Tibial nerve (tissue), 4 donors: ENCODE measurements around the gene CHD6. TPM values are rescaled to one million over a fixed set of nuclear protein-coding genes. Genes with fewer than 3 reads are reported as not detected.

Experiments used
- DNase-seq, 2 donors: peaks; one replicate each; pipeline ENCODE4 v3.0.0-alpha.2; 2019; ENCODE audit warnings: low spot score in 2 of 2
- H3K27ac ChIP-seq, 4 donors: fragments of 200-600 bp; sonication (generic) in 3 of 4; one replicate each; pipeline ENCODE4 v1.5.1; 2017 to 2019; ENCODE audit warnings: mild to moderate bottlenecking in 1 of 4
- H3K27me3 ChIP-seq, 2 donors: fragments of 200-600 bp; sonication (generic) in 1 of 2; one replicate each; pipeline versions ENCODE4 v1.5.1 to v1.6.0; 2017 to 2019
- H3K36me3 ChIP-seq, 3 donors: fragments of 200-600 bp; sonication (generic); one replicate each; pipeline ENCODE4 v1.5.1; 2018 to 2019
- H3K4me1 ChIP-seq, 4 donors: fragments of 200-600 bp; sonication (generic) in 3 of 4; one replicate each; pipeline ENCODE4 v1.5.1; 2017 to 2019
- H3K4me3 ChIP-seq, 4 donors: fragments of 200-600 bp; sonication (generic) in 3 of 4; one replicate each; pipeline ENCODE4 v1.5.1; 2017 to 2019; ENCODE audit warnings: mild to moderate bottlenecking in 1 of 4, moderate library complexity in 1 of 4
- H3K9me3 ChIP-seq, 4 donors: fragments of 200-600 bp; sonication (generic) in 3 of 4; one replicate each; pipeline ENCODE4 v1.5.1; 2017 to 2019
- EP300 ChIP-seq, 2 donors: sonication (generic); formaldehyde crosslinking; IDR thresholded peaks; one replicate each; pipeline ENCODE4 v1.6.1; 2017; ENCODE audit warnings: antibody characterized with exemption in 2 of 2, mild to moderate bottlenecking in 1 of 2
- POLR2A ChIP-seq, 2 donors: fragments of 450-650 bp; IDR thresholded peaks; one replicate each; pipeline ENCODE4 v1.6.1; 2017; ENCODE audit warnings: antibody characterized with exemption in 2 of 2, mild to moderate bottlenecking in 2 of 2, moderate library complexity in 2 of 2
- WGBS, 2 donors: methylation state at CpG; one replicate each; pipeline ENCODE4 v1.1.5; 2018; 5-methylcytosine and 5-hydroxymethylcytosine counted together
- total RNA-seq, 4 donors: library from RNA; depleted of rRNA; stranded (reverse); fragments of >200 nt; gene quantifications; one replicate each; pipeline ENCODE4 v1.1.0, GENCODE V29; 2016
- TF ChIP-seq, protein P1 (sequence below), 5 experiments: fragments of 200-600 bp in 3 of 5; fragments of 450-650 bp in 2 of 5; sonication (generic) in 3 of 5; IDR thresholded peaks; one replicate each; pipeline ENCODE4 v1.5.1; 2016 to 2019; ENCODE audit warnings: antibody characterized with exemption in 5 of 5, mild to moderate bottlenecking in 3 of 5, moderate library complexity in 2 of 5

CHD6 gene
- total RNA-seq, 4 donors from 2014 or later: 52.0 to 58.2 (median 54.9) TPM

DNA sequence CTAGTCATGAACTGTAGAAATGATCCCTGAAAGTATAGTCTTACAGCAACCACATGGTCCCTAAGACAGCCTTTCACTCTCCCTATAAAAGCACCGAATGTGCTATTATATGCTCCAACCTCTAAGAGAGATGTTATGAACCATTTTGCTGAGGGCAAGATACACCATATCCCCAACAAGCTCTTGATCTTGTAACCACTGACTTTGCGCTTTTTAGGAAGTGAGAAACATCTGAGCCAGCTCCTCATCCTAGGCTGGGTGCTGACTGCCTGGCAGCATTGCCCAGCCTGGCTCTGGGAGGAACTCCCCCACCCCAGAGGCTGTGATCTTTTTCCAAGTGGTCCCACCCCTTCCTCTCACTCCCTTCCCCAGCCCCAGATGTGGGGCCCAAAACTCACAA, 248.5 kb downstream of the CHD6 start:
- H3K4me3 ChIP-seq: no peak overlapping the region
- TF ChIP-seq EP300 (IDR thresholded peaks at IDR 0.05) (no peak), POLR2A (IDR thresholded peaks at IDR 0.05) (no peak)
- TF ChIP-seq, protein P1, sequence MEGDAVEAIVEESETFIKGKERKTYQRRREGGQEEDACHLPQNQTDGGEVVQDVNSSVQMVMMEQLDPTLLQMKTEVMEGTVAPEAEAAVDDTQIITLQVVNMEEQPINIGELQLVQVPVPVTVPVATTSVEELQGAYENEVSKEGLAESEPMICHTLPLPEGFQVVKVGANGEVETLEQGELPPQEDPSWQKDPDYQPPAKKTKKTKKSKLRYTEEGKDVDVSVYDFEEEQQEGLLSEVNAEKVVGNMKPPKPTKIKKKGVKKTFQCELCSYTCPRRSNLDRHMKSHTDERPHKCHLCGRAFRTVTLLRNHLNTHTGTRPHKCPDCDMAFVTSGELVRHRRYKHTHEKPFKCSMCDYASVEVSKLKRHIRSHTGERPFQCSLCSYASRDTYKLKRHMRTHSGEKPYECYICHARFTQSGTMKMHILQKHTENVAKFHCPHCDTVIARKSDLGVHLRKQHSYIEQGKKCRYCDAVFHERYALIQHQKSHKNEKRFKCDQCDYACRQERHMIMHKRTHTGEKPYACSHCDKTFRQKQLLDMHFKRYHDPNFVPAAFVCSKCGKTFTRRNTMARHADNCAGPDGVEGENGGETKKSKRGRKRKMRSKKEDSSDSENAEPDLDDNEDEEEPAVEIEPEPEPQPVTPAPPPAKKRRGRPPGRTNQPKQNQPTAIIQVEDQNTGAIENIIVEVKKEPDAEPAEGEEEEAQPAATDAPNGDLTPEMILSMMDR (IDR thresholded peaks at IDR 0.05): no peak
- peaks cover 0 to 16% (median 0%) of the 10 kb centered on the region in 4 donors for H3K4me1 ChIP-seq
- no peak overlapping the region for H3K27ac ChIP-seq
- WGBS, 2 donors: 83 to 85% methylated on average over 2 of the region's 2 CpGs
- DNase-seq: no peak
- peaks cover 0 to 8% (median 0%) of the 10 kb centered on the region in 4 donors for H3K9me3 ChIP-seq
- peaks cover 0 to 29% of the 10 kb centered on the region in 2 donors for H3K27me3 ChIP-seq
- no peaks in the 10 kb centered on the region for H3K36me3 ChIP-seq

DNA sequence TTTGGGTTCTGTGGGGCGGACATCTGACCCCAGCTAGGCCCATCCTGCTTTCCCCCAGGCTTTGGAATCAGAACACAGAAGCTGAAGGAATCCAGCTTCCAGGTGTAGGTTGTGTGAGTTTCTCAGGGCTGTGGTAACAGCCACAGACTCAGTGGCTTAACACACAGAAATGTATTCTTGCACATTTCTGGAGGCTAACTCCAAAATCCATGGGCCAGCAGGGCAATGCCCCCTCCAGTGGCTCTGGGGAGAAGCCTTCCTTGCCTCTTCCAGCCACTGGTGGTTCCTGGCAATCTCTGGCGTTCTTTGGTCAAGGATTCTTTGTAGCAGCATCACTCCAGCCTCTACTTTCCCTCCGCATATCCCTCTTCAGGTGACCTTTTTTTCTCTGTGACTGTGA, 250.2 kb downstream of the CHD6 start:
- TF ChIP-seq POLR2A (IDR thresholded peaks at IDR 0.05) (no peak), EP300 (IDR thresholded peaks at IDR 0.05) (no peak)
- TF ChIP-seq, protein P1 (IDR thresholded peaks at IDR 0.05): no peak
- peaks cover 0 to 16% (median 0%) of the 10 kb centered on the region in 4 donors for H3K4me1 ChIP-seq
- H3K27ac ChIP-seq: no peak overlapping the region
- H3K27me3 ChIP-seq: peaks cover 0 to 32% of the 10 kb centered on the region in 2 donors
- H3K4me3 ChIP-seq: no peak overlapping the region
- DNase-seq: no peak
- H3K36me3 ChIP-seq: no peaks in the 10 kb centered on the region
- WGBS, 2 donors: 87 to 96% methylated on average over 3 of the region's 3 CpGs
- H3K9me3 ChIP-seq: peaks cover 0 to 8% (median 0%) of the 10 kb centered on the region in 4 donors

DNA sequence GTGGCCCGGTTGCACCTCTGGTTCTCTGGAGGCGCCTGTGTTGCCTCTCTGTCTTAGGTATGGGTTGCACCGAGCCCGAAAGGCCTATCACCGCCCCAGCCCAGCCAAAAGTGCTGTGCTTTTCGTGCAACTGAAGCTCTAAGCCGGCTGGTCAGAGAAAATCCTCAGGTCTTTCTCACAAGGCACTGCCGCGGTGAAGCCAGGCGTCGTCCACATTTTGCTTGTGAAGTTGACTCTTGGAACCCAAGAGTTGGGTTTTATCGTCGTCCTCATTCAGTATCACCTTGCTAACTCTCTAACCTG, 250.8 kb downstream of the CHD6 start:
- peaks cover 0 to 32% of the 10 kb centered on the region in 2 donors for H3K27me3 ChIP-seq
- no peaks in the 10 kb centered on the region for H3K36me3 ChIP-seq
- H3K27ac ChIP-seq: peak overlapping the region in 1 of 4 donors; percentile 32
- 79 to 88% methylated on average over 13 of the region's 13 CpGs for WGBS, 2 donors
- H3K4me1 ChIP-seq: peaks cover 0 to 16% (median 0%) of the 10 kb centered on the region in 4 donors
- peaks cover 0 to 8% (median 0%) of the 10 kb centered on the region in 4 donors for H3K9me3 ChIP-seq
- H3K4me3 ChIP-seq: peak overlapping the region in 1 of 4 donors; percentile 55
- TF ChIP-seq, protein P1 (IDR thresholded peaks at IDR 0.05): no peak
- TF ChIP-seq POLR2A (IDR thresholded peaks at IDR 0.05) (no peak), EP300 (IDR thresholded peaks at IDR 0.05) (no peak)
- DNase-seq: no peak

DNA sequence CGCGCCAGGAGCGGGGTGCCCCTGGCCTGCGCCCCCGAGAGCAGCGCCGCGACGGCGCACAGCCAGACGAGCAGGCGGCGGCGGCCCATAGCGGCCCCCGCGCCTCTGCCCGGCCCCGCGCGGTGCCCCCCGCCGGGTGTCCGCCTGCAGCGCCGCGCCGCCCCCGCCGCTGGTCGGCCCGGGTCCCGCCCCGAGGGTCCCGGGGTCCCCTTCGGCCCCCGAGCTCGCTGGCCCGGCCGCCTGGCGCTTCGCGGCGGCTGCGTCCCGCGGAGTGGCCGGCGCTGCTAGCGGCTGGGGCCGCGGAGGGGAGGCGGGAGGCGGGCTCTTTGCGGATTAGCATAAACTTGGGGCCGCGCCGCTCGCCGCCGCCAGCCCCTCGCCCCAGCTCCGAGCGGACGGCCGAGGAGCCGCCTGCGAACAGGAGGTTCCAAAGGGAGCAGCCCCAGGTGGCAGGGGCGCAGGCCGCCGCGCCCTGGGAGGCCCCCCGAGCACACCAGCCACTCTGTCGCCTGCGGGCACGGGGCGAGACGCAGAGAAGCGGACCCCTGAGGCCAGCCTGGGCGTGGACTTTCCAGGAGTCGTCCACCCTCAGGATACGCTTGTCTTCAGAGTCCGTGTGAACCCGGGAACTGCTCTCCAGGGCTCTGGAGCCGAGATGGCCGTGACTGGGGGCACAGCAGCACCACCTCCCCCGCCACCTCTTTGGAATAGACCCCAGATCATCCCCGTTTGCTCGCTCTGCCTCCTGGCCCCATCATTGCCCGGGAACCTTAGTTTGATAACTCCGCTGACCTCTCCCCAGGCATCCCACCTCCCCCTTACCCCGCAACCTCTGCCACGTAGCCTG, 251.4 kb downstream of the CHD6 start, which contains the start of gene EMILIN3:
Gene EMILIN3, minus strand, starts transcription at position 273 of the 847 bp plus-strand sequence. Its CDS starts 184 bp downstream, at position 89.
- Histone ChIP-seq H3K27me3 (peaks cover 0 to 32% of the 10 kb centered on the region in 2 donors), H3K36me3 (peaks cover 0 to 1% (median 0%) of the 10 kb centered on the region in 3 donors), H3K9me3 (peaks cover 0 to 8% (median 0%) of the 10 kb centered on the region in 4 donors), H3K4me1 (peaks cover 0 to 16% (median 0%) of the 10 kb centered on the region in 4 donors), H3K27ac (peak within 1 kb of the TSS in 2 of 4 donors; percentile 16 to 32), H3K4me3 (peak within 1 kb of the TSS; percentile 12 to 55 (median 32))
- TF ChIP-seq EP300 (IDR thresholded peaks at IDR 0.05) (no peak), POLR2A (IDR thresholded peaks at IDR 0.05) (no peak)
- TF ChIP-seq, protein P1 (IDR thresholded peaks at IDR 0.05): no peak
- DNase-seq: no peak
- 11 to 49% methylated on average over 12 to 55 of the region's 93 CpGs for WGBS, 2 donors
